Testis (tissue), 2 donors: ENCODE measurements around the gene TAF1.
"Not testable (repeated sequence)": the region's sequence is repeated elsewhere in the genome, so short reads cannot be mapped to it uniquely, and the experiment has no call there.

Experiments used
- CTCF ChIP-seq, 3 experiments: fragments of 450-650 bp in 2 of 3; fragments of 200-600 bp in 1 of 3; sonication (generic) in 1 of 3; IDR thresholded peaks; one replicate each; pipeline ENCODE4 v1.5.1; 2016 to 2019; ENCODE audit warnings: antibody characterized with exemption in 3 of 3, mild to moderate bottlenecking in 2 of 3, moderate library complexity in 1 of 3
- POLR2A ChIP-seq: fragments of 450-650 bp; IDR thresholded peaks from one replicate; pipeline ENCODE4 v1.6.1; 2017; ENCODE audit warnings: antibody characterized with exemption, mild to moderate bottlenecking, moderate library complexity

- TF ChIP-seq CTCF (IDR thresholded peaks at IDR 0.05); POLR2A: not testable (repeated sequence)
These were observed 50.1 kb downstream of the TAF1 start for GRCh38 chrX:71416260-71416659.
